Trophoblast cell (in vitro differentiated cells and primary cell): ENCODE results near the gene KMT2C.

Experiments used
- DNase-seq, 2 donors: peaks; one replicate each; pipeline ENCODE4 v3.0.0-alpha.2; 2016
- H2AFZ ChIP-seq: 2 replicates; pipeline ENCODE4 v1.6.1; 2013; ENCODE audit warnings: low read length, moderate library complexity, mild to moderate bottlenecking; ENCODE audit not compliant: insufficient read depth, poor library complexity
- H2AK5ac ChIP-seq: 2 replicates; pipeline ENCODE4 v1.6.1; 2013; ENCODE audit warnings: mild to moderate bottlenecking, low read length
- H2BK120ac ChIP-seq: 2 replicates; pipeline ENCODE4 v1.6.1; 2013; ENCODE audit warnings: low read length, mild to moderate bottlenecking, moderate library complexity; ENCODE audit not compliant: insufficient read depth, poor library complexity
- H2BK12ac ChIP-seq: 2 replicates; pipeline ENCODE4 v1.6.1; 2013; ENCODE audit warnings: mild to moderate bottlenecking, low read length, moderate library complexity
- H2BK5ac ChIP-seq: 2 replicates; pipeline ENCODE4 v1.6.1; 2013; ENCODE audit warnings: low read length, low read depth, moderate library complexity, mild to moderate bottlenecking; ENCODE audit not compliant: poor library complexity
- H3K14ac ChIP-seq: 2 replicates; pipeline ENCODE4 v1.6.1; 2013; ENCODE audit warnings: mild to moderate bottlenecking, low read length
- H3K18ac ChIP-seq: 2 replicates; pipeline ENCODE4 v1.6.1; 2013; ENCODE audit warnings: mild to moderate bottlenecking, low read length
- H3K23ac ChIP-seq: 2 replicates; pipeline ENCODE4 v1.6.1; 2013; ENCODE audit warnings: low read length
- H3K27ac ChIP-seq: 2 replicates; pipeline ENCODE4 v1.5.1; 2013; ENCODE audit warnings: low read depth, mild to moderate bottlenecking, inconsistent platforms, low read length, moderate library complexity
- H3K27me3 ChIP-seq: 2 replicates; pipeline ENCODE4 v1.6.1; 2013; ENCODE audit warnings: inconsistent platforms, mild to moderate bottlenecking, low read length, moderate library complexity; ENCODE audit not compliant: insufficient read depth
- H3K36me3 ChIP-seq, 2 experiments: 1 replicate in 1 of 2; 2 replicates in 1 of 2; pipeline ENCODE4 v1.6.1; 2013; ENCODE audit warnings: low read length in 2 of 2, mild to moderate bottlenecking in 2 of 2, moderate library complexity in 1 of 2; ENCODE audit not compliant: insufficient read depth in 2 of 2, control insufficient read depth in 1 of 2
- H3K4ac ChIP-seq: 2 replicates; pipeline ENCODE4 v1.6.1; 2013; ENCODE audit warnings: low read depth, mild to moderate bottlenecking, low read length, moderate library complexity
- H3K4me1 ChIP-seq, 2 experiments: 1 replicate in 1 of 2; 2 replicates in 1 of 2; pipeline ENCODE4 v1.6.1; 2013; ENCODE audit warnings: low read length in 2 of 2, mild to moderate bottlenecking in 2 of 2, moderate library complexity in 1 of 2; ENCODE audit not compliant: insufficient read depth in 2 of 2, control insufficient read depth in 1 of 2
- H3K4me2 ChIP-seq: 2 replicates; pipeline ENCODE4 v1.6.1; 2013; ENCODE audit warnings: inconsistent platforms, mild to moderate bottlenecking, low read length, moderate library complexity
- H3K4me3 ChIP-seq: 2 replicates; pipeline ENCODE4 v1.5.1; 2013; ENCODE audit warnings: mild to moderate bottlenecking, low read depth, low read length, inconsistent platforms
- H3K79me1 ChIP-seq: one replicate; pipeline ENCODE4 v1.6.1; 2013; ENCODE audit warnings: low read length
- H3K79me2 ChIP-seq: 2 replicates; pipeline ENCODE4 v1.6.1; 2013; ENCODE audit warnings: low read length, mild to moderate bottlenecking; ENCODE audit not compliant: control insufficient read depth, insufficient read depth, poor library complexity
- H3K9ac ChIP-seq: 2 replicates; pipeline ENCODE4 v1.6.1; 2013; ENCODE audit warnings: mild to moderate bottlenecking, low read length
- H3K9me3 ChIP-seq: 2 replicates; pipeline ENCODE4 v1.6.1; 2013; ENCODE audit warnings: low read depth, mild to moderate bottlenecking, control low read depth, inconsistent platforms, low read length; ENCODE audit not compliant: insufficient read depth
- H4K12ac ChIP-seq: 2 replicates; pipeline ENCODE4 v1.6.1; 2013; ENCODE audit warnings: low read depth, mild to moderate bottlenecking, low read length, moderate library complexity
- H4K8ac ChIP-seq: 2 replicates; pipeline ENCODE4 v1.6.1; 2013; ENCODE audit warnings: low read depth, mild to moderate bottlenecking, low read length, moderate library complexity
- H4K91ac ChIP-seq: one replicate; pipeline ENCODE4 v1.6.1; 2013; ENCODE audit warnings: low read depth, mild to moderate bottlenecking, low read length, moderate library complexity
- WGBS: extraction: QIAGEN DNeasy Blood & Tissue Kit; methylation state at CpG from one replicate; pipeline ENCODE4 v1.1.7; 2013; ENCODE audit warnings: missing lambda C conversion rate; ENCODE audit not compliant: insufficient read length, insufficient coverage; ENCODE audit errors: extremely low coverage; 5-methylcytosine and 5-hydroxymethylcytosine counted together

Gene KMT2C

DNA sequence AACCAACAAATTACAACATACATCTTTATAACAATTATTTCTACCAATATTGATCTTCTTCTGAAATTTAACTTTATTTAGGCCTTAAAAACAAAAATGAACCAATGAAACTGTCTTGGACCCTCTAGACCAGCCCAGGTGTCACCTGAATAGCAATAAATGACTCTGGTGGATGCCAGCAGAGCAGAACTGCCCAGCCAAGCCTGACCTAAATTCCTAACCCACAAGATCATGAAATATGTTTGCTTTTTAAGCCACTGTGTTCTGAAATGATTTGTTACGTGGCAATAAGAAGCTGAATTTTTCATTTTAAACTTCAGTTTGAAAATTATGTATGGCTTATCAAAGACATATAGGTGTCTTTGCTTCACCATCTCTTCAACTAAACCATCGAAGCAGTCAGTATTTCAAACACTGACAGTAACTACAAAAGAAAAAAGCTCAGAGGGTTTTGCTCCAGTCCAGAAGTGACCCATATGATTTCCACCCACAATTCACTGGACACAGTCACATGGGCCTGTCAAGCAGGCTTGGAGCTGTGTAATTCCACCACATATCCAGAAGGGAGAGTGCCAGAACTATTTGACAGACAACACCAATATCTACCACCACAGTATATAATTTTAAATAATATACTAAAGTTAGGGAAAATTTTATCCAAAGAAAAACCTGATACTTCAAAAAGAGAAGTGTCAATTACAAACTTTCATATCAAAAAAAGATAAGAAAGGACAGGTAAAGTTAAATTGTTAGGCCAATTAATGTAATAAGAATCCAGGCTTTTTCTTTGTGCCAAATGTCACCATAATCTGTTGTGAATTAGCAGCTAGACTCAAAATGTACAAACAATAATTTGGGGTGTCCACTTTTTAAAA, 94.5 kb downstream of the KMT2C start:
- no peaks in the 10 kb centered on the region for H3K79me2 ChIP-seq
- no peak overlapping the region for H4K91ac ChIP-seq
- no CpG with 5 or more reads among the region's 2 CpGs for WGBS
- no peak overlapping the region for H2BK5ac ChIP-seq
- no peak overlapping the region for H2BK120ac ChIP-seq
- no peak overlapping the region for H3K14ac ChIP-seq
- no peak overlapping the region for H3K23ac ChIP-seq
- H3K9ac ChIP-seq, result no peak overlapping the region
- no peaks in the 10 kb centered on the region for H3K4me1 ChIP-seq
- H3K27me3 ChIP-seq, result no peaks in the 10 kb centered on the region
- no peak overlapping the region for H2BK12ac ChIP-seq
- H4K12ac ChIP-seq, result no peak overlapping the region
- no peak overlapping the region for H3K4me3 ChIP-seq
- no peak overlapping the region for H4K8ac ChIP-seq
- H3K79me1 ChIP-seq, result no peaks in the 10 kb centered on the region
- H3K9me3 ChIP-seq, result no peaks in the 10 kb centered on the region
- H2AFZ ChIP-seq, result no peak overlapping the region
- H3K4ac ChIP-seq, result no peak overlapping the region
- no peak overlapping the region for H3K4me2 ChIP-seq
- no peak overlapping the region for H3K18ac ChIP-seq
- H2AK5ac ChIP-seq, result no peak overlapping the region
- peak; percentile 27 to 64 for DNase-seq
- no peak overlapping the region for H3K27ac ChIP-seq
- no peaks in the 10 kb centered on the region for H3K36me3 ChIP-seq

DNA sequence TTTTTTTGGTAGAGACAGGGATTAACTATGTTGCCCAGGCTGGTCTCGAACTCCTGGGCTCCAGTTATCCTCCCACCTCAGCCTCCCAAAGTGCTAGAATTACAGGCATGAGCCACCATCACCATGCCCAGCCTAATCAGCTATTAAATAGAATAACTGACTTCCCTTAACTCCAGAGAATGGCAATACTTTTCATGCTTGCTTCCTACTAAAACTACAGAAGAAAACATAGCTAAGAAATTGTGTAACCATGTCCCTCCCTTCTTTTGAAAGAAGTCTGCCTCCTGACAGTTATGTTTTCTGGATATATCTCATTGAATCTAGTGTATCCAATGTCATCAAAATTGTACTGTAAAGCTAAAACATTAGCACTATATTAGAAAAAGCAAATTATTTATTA, 95.6 kb downstream of the KMT2C start:
- no CpG with 5 or more reads among the region's 1 CpG for WGBS
- Histone ChIP-seq H3K4me3 (no peak overlapping the region), H4K8ac (no peak overlapping the region)

DNA sequence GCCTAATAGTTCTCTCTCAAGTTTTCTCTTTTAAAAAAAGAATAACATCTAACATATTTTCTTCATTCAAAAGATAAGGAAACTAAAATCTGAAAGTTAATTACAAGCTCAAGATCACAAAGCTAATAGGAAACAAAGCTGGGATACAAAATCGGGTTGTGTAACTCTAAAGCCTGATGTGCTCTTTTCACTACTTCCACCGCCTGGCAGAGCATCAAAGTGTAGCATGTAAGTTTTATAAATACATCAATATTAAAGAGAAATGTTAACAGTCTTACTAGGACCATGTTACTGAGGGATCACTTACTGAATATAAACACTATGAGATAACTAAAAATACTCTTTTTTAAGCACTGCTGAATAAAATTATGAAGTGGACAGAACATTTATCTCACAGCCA, 97.2 kb downstream of the KMT2C start:
- no peak overlapping the region for H3K18ac ChIP-seq
- no peak overlapping the region for H2BK12ac ChIP-seq
- H3K4me1 ChIP-seq, result no peaks in the 10 kb centered on the region
- no peak overlapping the region for H3K9ac ChIP-seq
- no peak overlapping the region for H4K12ac ChIP-seq
- no peaks in the 10 kb centered on the region for H3K36me3 ChIP-seq
- no peak overlapping the region for H3K23ac ChIP-seq
- DNase-seq, result no peak
- no peaks in the 10 kb centered on the region for H3K27me3 ChIP-seq
- H2AK5ac ChIP-seq, result no peak overlapping the region
- H3K14ac ChIP-seq, result no peak overlapping the region
- H3K4me2 ChIP-seq, result no peak overlapping the region
- H2BK5ac ChIP-seq, result no peak overlapping the region
- H2BK120ac ChIP-seq, result no peak overlapping the region
- H3K79me1 ChIP-seq, result no peaks in the 10 kb centered on the region
- no peaks in the 10 kb centered on the region for H3K79me2 ChIP-seq
- no peaks in the 10 kb centered on the region for H3K9me3 ChIP-seq
- H4K91ac ChIP-seq, result no peak overlapping the region
- H3K4me3 ChIP-seq, result no peak overlapping the region
- no peak overlapping the region for H2AFZ ChIP-seq
- no peak overlapping the region for H4K8ac ChIP-seq
- H3K4ac ChIP-seq, result no peak overlapping the region
- H3K27ac ChIP-seq, result no peak overlapping the region
- WGBS, result no CpG with 5 or more reads among the region's 2 CpGs

More for the DNA sequence above, 95.6 kb downstream of the KMT2C start:
- H3K4ac ChIP-seq, result no peak overlapping the region
- H2BK12ac ChIP-seq, result no peak overlapping the region
- no peak overlapping the region for H2BK120ac ChIP-seq
- no peak overlapping the region for H4K12ac ChIP-seq
- H3K79me2 ChIP-seq, result no peaks in the 10 kb centered on the region
- H3K27ac ChIP-seq, result no peak overlapping the region
- H3K4me1 ChIP-seq, result no peaks in the 10 kb centered on the region
- H3K18ac ChIP-seq, result no peak overlapping the region
- no peaks in the 10 kb centered on the region for H3K9me3 ChIP-seq
- H3K79me1 ChIP-seq, result no peaks in the 10 kb centered on the region
- H2AFZ ChIP-seq, result no peak overlapping the region
- H3K14ac ChIP-seq, result no peak overlapping the region
- no peak overlapping the region for H4K91ac ChIP-seq
- no peak overlapping the region for H2BK5ac ChIP-seq
- no peak for DNase-seq
- no peak overlapping the region for H3K4me2 ChIP-seq
- no peak overlapping the region for H2AK5ac ChIP-seq
- no peak overlapping the region for H3K23ac ChIP-seq
- H3K36me3 ChIP-seq, result no peaks in the 10 kb centered on the region
- no peaks in the 10 kb centered on the region for H3K27me3 ChIP-seq
- H3K9ac ChIP-seq, result no peak overlapping the region

DNA sequence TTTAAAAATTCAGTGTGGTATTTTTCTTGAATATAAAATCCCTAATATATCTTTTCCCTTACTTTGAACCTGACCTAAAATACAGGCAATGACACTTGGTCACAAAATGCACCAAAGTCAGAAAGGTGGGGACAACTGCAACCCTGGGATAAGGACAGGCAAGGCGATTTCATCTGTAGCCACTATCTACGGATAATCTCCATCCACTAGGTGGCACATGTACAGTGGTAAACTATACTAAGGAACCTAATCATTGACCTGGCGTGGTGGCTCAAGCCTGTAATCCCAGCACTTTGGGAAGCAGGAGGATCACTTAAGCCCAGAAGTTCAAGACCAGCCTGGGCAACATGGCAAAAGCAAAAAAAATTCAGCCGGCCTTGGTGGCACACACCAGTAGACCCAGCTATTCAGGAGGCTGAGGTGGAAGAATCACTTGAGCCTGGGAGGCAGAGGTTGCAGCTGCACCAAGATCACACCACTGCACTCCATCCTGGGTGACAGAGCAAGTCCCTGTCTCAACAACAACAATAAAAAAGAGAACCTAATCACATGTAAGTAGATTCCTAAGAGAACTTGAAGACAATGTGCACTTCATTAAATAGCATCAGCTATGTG, 98.9 kb downstream of the KMT2C start:
- WGBS, result no CpG with 5 or more reads among the region's 4 CpGs
- H2AK5ac ChIP-seq, result no peak overlapping the region
- no peak overlapping the region for H3K4me3 ChIP-seq
- H3K9me3 ChIP-seq, result no peaks in the 10 kb centered on the region
- H4K8ac ChIP-seq, result no peak overlapping the region
- H3K79me2 ChIP-seq, result no peaks in the 10 kb centered on the region
- H4K12ac ChIP-seq, result peak overlapping the region; percentile 28
- H3K18ac ChIP-seq, result no peak overlapping the region
- H3K27ac ChIP-seq, result no peak overlapping the region
- H2BK120ac ChIP-seq, result no peak overlapping the region
- no peak overlapping the region for H3K14ac ChIP-seq
- no peak overlapping the region for H3K9ac ChIP-seq
- H3K4me1 ChIP-seq, result no peaks in the 10 kb centered on the region
- H3K23ac ChIP-seq, result no peak overlapping the region
- no peak overlapping the region for H2BK5ac ChIP-seq
- no peak overlapping the region for H4K91ac ChIP-seq
- H3K27me3 ChIP-seq, result no peaks in the 10 kb centered on the region
- no peaks in the 10 kb centered on the region for H3K79me1 ChIP-seq
- H2BK12ac ChIP-seq, result no peak overlapping the region
- DNase-seq, result peak in 1 of 2 donors; percentile 61
- H3K4ac ChIP-seq, result no peak overlapping the region
- no peaks in the 10 kb centered on the region for H3K36me3 ChIP-seq
- no peak overlapping the region for H2AFZ ChIP-seq
- no peak overlapping the region for H3K4me2 ChIP-seq
